Astrocyte of the spinal cord (primary cell): ENCODE measurements around the gene DNM3.

Source experiments
- DNase-seq: peaks from one replicate; pipeline ENCODE4 v3.0.0; 2011; ENCODE audit warnings: low read depth, low spot score
- H3K4me3 ChIP-seq: 2 replicates; pipeline ENCODE4 v1.5.1; 2011; ENCODE audit warnings: low read depth, mild to moderate bottlenecking, low read length, moderate library complexity
- CTCF ChIP-seq: IDR thresholded peaks from 2 replicates; pipeline ENCODE4 v1.5.1; 2012; ENCODE audit warnings: low read depth, mild to moderate bottlenecking, low read length, inconsistent platforms
- in situ Hi-C: cut with HindIII; loops from 2 replicates; pipeline ENCODE4 v1.10.0; 2017; ENCODE audit warnings: low sequenced_read_pairs

The DNM3 gene

GRCh38 chr1:172239901-172240300, 398.6 kb downstream of the DNM3 start:
- in situ Hi-C loops: no loop called here
- DNase-seq: no peak
- no peak overlapping the region for H3K4me3 ChIP-seq
- TF ChIP-seq CTCF: no peak

DNA sequence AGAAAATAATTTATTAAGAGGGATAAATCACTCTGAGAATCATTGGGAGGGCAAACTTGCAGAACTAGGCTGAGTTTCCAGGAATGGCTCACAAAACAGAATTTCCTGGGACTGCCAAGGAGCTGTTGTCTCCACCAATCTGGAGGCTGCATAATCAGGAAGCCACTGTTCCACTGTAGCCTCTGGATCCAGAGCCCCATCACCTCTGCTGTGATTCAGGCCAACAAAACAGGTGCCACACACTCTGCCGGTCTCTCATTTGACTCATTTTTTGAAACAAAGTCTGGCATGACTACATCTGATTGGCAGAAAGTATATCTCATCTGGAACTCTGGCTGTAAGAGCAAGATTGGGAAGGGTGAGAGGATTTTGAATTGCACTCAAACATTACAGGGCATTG, 400.2 kb downstream of the DNM3 start:
- in situ Hi-C loops: no loop called here
- no peak for DNase-seq
- TF ChIP-seq CTCF: no peak
- H3K4me3 ChIP-seq: no peak overlapping the region

- DNase-seq: no peak
- in situ Hi-C loops: no loop called here
- H3K4me3 ChIP-seq: no peak overlapping the region
- no peak for TF ChIP-seq CTCF
These were observed 403.6 kb downstream of the DNM3 start for GRCh38 chr1:172244865-172245264.

DNA sequence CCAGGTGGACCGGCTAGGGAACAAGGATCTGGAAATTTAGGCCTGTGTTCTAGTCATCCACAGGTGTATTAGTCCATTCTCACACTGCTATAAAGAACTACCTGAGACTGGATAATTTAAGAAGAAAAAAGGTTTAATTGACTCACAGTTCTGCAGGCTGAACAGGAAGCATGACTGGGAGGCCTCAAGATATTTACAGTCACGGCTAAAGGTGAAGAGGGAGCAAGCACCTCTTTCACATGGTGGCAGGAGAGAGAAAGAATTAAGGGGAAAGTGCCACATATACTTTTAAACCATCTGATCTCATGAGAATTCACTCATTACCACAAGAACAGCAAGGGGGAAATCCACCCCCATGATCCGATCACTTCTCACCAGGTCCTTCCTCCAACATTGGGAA, 404.5 kb downstream of the DNM3 start:
- no peak overlapping the region for H3K4me3 ChIP-seq
- DNase-seq: no peak
- TF ChIP-seq CTCF: no peak
- in situ Hi-C loops: no loop called here

DNA sequence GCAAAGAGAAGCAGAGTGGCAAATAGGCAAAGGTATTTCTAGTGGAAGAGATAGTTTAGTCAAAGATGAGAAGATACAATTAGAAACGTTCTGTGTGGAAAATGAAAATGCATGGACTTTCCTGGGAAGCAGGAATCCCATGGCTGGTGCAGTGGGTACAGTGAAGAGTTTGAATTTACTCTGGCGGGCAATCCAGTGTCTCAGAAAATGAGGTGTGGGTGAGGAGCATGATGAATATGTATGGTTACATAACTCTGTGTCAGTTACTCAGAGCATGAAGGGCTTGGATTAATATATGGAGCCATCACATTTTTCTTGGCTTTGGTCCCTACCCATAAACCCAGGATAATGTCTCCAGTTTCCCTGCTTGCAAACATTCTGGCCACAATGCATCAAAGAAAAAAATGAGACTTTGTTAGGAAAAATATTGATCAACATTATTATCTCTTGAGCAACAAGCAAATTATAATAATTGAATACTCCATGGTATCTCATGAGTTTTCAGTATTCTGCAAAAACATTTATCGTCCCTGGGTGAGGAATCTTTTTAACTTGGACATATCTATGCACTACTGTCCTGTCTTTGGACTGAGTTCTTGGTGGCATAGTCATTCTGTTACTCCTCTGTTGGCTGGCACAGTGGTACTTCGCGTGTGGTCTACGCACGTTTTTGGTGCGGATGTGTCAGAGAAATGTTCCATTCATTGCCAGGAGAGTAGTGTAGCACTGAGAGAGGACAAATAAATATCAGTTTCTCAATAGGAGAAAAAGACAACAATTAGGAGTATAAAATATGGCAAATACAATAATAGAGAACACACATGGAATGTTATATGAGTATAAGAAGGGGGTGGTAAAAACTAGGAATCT, 405.5 kb downstream of the DNM3 start:
- in situ Hi-C loops: no loop called here
- H3K4me3 ChIP-seq: no peak overlapping the region
- TF ChIP-seq CTCF: no peak
- no peak for DNase-seq

DNA sequence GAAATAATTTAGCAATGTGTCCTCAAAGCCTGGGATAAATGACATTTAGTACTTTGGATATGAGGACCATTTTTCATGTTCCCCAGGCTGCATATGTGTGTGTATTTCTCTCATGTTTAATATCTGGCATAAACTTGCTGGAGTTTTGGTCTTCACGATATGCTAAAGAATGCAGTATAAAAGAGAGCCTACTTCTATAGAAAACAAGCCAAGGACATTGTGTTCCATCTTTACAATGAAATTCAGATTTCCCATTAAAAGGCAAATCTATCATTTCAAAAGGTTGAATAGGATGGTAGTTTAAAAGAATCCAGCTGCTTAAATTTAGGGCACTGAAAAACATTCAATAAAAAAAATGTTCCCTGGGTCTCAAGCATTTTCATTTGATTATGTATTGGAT, 410.2 kb downstream of the DNM3 start:
- in situ Hi-C loops: no loop called here
- no peak for TF ChIP-seq CTCF
- H3K4me3 ChIP-seq: no peak overlapping the region
- no peak for DNase-seq
